GM21390 (cell line): ENCODE results near the gene ZNF546.
"Not testable (repeated sequence)": the region's sequence is repeated elsewhere in the genome, so short reads cannot be mapped to it uniquely, and the experiment has no call there.

Source experiments
- ATAC-seq: cut with Tn5 transposase; IDR thresholded peaks from one replicate; pipeline ENCODE4 v1.9.1; 2021; ENCODE audit not compliant: unreplicated experiment

The ZNF546 gene

DNA sequence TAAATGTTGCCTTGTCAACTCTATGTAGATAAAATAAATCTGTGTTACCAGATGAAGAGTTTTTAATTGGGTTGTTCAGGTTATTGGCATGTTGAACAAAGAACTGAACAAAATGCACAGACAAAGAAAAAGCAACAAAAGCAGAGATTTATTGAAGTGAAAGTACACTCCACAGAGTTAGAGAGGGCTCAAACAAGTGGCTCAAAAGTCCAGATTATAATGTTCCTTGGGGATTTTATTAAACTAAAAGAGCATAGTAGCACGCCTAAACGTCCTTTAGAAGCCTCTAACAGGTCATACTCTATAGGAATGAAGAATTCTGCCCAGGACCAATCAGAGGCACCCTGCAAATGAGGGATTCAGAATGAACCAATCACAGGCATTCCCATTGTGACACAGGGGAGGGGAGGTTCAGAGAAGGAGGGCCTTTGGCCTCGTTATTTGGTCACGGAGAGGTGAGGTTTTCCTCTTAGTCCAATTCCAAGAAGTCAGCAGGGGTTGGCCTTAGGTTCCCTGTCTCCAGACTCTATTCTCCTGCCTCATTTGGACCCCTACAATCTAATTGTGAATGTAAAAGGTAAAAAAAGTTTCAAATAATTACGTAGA lies 13.1 kb upstream of the ZNF546 start:
- ATAC-seq: no peak

DNA sequence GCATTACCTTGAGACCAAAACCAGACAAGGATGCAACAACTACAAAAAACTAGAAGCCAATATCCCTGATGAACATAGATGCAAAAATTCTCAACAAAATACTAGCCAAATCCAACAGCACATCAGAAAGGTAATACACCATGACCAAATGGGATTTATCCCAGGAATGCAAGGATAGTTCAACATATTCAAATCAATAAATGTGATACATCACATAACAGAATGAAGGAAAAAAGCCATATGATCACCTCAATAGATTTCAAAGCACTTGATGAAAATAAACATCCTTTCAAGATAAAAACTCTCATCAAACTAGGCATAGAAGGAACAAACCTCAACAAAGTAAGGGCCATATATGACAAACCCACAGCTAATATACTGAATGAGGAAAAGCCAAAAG lies 10.2 kb upstream of the ZNF546 start:
- ATAC-seq: no peak

- no peak for ATAC-seq
These were observed 9.7 kb upstream of the ZNF546 start for GRCh38 chr19:39987167-39987566.

GRCh38 chr19:39987596-39987995 lies 9.3 kb upstream of the ZNF546 start:
- no peak for ATAC-seq

GRCh38 chr19:39993605-39994004 lies 3.3 kb upstream of the ZNF546 start:
- ATAC-seq: no peak

DNA sequence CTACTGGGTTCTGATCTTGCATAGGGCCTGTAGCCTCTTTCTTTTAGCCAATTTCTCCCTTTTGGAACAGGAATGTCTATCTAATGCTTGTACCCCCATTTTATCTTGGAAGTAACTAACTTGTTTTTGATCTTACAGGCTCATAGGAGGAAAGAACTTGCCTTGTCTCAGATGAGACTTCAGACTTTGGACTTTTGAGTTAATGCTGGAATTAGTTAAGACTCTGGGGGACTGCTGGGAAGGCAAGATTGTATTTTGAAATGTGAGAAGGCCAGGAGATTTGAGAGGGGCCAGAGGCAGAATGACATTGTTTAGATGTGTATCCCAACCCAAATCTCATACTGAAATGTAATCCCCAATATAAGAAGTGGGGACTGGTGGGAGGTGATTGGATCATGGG lies 2.5 kb upstream of the ZNF546 start:
- ATAC-seq: no peak

GRCh38 chr19:39995794-39996193 lies 1.1 kb upstream of the ZNF546 start:
- no peak for ATAC-seq

- ATAC-seq: peak; percentile 13
These were observed 546 bp upstream of the ZNF546 start for GRCh38 chr19:39996218-39996810.

DNA sequence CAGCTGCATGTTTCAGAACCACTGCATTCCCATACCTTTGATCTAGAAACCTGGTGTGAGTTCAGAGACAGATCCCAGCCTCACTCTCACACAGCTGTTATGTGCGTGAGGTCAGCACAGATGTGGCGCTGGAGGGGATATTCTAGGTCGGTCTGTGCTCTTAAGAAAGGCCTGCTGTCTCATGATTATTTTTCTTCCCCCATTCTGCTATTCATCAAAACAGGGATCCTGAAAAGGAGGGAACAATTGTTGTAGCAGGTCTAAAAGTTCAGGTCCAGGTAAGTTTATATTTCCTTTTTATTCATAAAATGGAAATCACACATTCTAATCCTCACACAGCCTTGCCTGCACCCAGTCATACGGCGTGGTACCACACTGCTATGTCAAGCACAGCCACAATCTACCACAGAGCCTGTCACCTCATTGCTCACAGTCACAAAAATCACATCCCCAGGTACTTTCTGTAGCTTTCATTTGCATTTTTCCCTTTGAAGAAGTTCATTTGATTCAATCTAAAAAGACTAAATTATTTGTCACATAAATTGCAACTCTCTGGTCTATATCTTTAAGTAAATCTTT lies 867 bp downstream of the ZNF546 start:
- no peak for ATAC-seq

DNA sequence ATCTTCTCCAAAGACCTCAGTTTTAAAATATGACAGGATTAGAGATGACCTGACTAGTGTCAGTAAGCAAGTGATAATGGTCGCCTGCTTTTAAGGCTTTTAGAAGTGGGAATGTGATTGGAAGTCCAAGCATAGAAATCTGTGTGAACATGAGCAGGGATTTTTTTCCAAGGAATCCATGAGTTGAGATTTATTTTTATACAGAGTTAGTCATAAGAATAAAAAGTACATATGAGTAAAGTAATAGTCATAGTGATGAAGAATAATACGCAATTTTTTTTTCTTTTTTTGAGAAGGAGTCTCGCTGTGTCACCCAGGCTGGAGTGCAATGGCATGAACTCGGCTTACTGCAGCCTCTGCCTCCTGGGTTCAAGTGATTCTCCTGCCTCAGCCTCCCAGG lies 1.6 kb downstream of the ZNF546 start:
- ATAC-seq: no peak

- no peak for ATAC-seq
These were observed 8.9 kb downstream of the ZNF546 start for GRCh38 chr19:40005691-40006272.

DNA sequence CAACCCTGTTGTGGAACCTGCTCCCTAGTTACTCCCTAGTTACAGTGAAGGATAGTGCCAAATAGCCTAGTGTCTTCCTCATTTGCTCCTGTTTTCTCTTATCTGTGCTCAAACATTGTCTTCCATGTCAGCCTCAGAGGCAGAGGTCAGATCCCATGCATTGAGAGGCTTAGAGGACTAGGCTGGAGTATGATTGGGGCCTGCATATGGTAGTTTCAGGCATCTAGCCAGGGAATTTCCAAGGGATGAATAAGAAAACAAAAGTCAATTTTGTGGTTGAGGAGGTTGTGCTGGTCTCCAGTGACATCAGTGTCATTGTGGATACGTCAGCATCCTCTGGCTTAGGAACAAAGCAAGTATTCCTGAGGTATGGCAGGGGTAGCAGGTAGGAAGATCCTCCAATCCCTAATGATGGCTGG lies 9.4 kb downstream of the ZNF546 start:
- ATAC-seq: no peak

DNA sequence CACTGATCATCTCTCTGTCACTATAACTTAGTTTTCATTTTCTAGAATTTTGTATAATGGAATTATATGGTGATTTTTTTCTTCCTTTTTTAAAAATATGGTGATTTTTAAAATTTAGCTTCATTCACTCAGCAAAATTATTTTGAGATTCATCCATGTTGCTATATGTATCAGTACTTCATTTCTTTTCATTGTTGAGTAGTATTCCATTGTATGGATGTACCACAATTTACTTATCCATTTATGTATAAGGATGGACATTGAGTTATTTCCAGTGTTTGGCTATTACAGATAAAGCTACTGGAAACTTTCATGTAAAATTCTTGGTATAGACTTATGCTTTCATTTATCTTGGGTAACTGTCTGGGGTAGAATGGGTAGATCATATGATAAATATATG lies 12.8 kb downstream of the ZNF546 start:
- no peak for ATAC-seq

GRCh38 chr19:40013991-40014390 lies 17.1 kb downstream of the ZNF546 start:
- ATAC-seq: no peak

GRCh38 chr19:40023969-40024368 lies 27.1 kb downstream of the ZNF546 start:
- ATAC-seq: no peak

- ATAC-seq: no peak
These were observed 29.2 kb downstream of the ZNF546 start for GRCh38 chr19:40025938-40026596.

DNA sequence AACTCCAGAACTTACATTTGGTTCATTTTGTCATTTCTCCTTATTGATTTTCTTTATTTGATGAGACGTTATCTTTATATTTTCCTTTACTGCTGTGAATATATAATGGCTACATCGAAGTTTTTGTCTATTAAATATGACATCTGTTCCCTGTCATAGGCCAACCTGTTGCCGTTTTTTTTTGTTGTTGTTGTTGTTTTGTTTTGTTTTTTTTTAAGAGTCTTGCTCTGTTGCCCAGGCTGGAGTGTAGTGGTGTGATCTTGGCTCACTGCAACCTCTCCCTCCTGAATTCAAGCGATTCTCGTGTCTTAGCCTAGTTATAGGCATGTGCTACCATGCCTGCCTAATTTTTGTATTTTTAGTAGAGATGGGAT lies 29.7 kb downstream of the ZNF546 start:
- no peak for ATAC-seq

GRCh38 chr19:40033989-40034560 lies 37.2 kb downstream of the ZNF546 start:
- no peak for ATAC-seq

- ATAC-seq: no peak
These were observed 39.1 kb downstream of the ZNF546 start for GRCh38 chr19:40035996-40036395.

DNA sequence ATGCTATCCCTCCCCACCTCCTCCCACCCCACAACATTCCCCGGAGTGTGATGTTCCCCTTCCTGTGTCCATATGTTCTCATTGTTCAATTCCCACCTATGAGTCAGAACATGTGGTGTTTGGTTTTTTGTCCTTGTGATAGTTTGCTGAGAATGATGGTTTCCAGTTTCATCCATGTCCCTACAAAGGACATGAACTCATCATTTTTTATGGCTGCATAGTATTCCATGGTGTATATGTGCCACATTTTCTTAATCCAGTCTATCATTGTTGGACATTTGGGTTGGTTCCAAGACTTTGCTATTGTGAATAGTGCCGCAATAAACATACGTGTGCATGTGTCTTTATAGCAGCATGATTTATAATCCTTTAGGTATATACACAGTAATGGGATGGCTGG lies 41.2 kb downstream of the ZNF546 start:
- not testable (repeated sequence) for ATAC-seq

GRCh38 chr19:40041718-40042117 lies 44.9 kb downstream of the ZNF546 start:
- not testable (repeated sequence) for ATAC-seq

GRCh38 chr19:40053491-40053890 lies 56.6 kb downstream of the ZNF546 start:
- ATAC-seq: no peak
